GM21528 (cell line): ENCODE results near the gene BATF.

Experiments
- ATAC-seq: cut with Tn5 transposase; IDR thresholded peaks from one replicate; pipeline ENCODE4 v1.9.1; 2021; ENCODE audit warnings: mild to moderate bottlenecking, moderate library complexity; ENCODE audit not compliant: unreplicated experiment, low FRiP score

BATF gene

GRCh38 chr14:75499084-75499875 is 23.0 kb upstream of the BATF start:
- no peak for ATAC-seq

DNA sequence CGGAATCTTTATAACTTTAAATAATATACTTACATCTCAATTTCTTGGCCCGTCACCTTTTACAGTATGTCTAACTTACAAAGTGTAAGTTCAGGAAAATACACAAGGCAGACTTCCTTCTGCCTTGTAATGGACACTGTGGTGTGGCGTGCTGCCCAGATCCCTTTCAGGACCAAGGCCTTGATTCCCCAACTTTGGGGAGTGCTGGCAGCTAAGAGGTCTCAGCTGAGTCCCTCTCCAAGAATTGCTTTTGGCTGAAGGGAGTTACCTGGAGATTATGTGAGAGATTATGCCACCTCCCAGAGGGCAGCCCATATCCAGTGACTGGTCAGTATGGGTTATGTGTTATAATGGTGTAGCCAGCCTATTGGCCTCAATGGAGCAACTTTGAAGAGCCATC is 21.2 kb upstream of the BATF start:
- no peak for ATAC-seq

GRCh38 chr14:75504411-75504810 is 17.9 kb upstream of the BATF start:
- ATAC-seq: no peak

- ATAC-seq: no peak
Observed at GRCh38 chr14:75506930-75507329, 15.3 kb upstream of the BATF start.

GRCh38 chr14:75510547-75510946 is 11.7 kb upstream of the BATF start:
- ATAC-seq: no peak

- no peak for ATAC-seq
Observed at GRCh38 chr14:75511201-75511600, 11.1 kb upstream of the BATF start.

GRCh38 chr14:75513911-75514672 is 8.2 kb upstream of the BATF start:
- ATAC-seq: peak; percentile 32

DNA sequence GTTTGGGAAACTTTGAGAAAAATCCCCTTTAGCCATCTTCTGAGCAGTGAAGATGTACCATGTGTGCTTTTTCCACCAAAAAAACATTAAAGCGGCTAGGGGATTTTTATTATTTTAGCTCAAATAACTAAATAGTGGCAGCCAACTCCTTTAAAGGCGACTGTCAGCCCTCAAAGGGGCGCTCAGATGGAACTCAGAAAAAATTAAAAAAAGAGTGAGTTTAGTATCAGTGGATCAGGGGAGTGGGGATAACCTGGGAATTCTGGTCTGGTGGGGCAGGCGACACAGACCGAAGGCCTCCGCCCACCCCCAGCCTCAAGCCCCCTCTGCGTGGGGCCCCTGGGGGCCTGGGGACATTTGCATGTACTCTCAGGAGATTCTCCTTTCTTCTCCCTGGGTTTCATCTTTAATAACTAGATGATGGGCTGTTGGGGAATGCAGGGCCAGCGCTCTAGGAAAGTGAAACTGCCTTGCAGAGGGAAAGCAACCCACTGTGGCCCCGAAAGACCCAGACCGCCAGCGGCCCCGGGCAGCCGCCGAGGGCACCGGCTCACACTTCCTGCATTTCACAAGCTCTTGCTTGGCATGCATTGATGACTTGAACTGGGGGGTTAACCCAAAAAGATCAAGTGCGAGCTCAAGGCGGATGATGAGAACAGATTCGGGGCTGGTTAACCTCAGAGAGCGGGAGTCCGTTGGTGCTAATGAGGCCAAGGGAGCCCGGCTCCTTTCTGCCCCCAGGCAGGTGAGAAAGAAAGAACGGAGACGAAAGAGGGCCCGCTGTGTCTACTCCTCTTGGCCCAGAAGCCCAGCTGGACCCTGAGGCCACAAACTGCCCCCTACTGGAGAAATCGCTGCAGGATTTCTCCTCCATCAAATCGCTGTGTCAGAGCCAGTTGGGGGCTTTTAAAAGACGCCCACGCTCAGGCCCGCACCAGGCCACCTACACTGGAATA is 7.3 kb upstream of the BATF start:
- peak; percentile 56 for ATAC-seq

DNA sequence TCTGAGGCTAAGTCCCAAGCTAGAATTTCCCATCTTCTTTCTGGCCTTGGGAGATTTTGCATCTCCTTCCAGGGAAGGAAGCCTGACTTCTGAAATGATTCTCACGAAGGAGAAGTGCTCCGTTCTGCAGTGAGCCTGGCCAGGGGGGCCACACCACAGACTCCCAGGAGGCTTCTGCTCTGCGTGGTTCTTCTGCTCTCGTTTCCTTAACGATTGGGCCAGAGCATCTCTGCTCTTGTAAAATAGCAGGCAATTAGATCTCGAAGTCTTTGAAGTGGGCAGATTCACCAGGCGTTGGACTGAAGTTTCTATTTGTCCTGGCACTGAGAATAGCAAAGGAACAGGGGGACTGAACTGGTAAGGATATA is 6.7 kb upstream of the BATF start:
- ATAC-seq: peak; percentile 35

DNA sequence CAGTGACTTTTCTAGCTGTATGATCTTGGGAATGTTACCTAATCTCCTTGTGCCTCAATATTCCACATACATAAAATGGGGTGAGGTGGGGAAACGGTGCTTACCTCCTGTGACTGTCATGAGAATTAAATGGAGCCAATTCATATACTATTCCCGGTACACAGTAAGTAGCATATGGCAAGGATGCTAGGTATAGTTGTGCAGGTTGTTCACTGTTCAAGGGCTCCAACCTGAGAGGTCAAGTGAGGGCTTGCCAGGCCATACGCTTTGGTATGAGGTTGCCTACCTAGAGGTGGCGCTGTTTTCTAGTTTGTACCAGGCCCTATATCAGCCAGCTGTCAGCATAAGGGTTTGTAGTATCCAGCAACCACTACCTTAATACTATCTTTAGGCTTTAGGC is 3.6 kb upstream of the BATF start:
- no peak for ATAC-seq

DNA sequence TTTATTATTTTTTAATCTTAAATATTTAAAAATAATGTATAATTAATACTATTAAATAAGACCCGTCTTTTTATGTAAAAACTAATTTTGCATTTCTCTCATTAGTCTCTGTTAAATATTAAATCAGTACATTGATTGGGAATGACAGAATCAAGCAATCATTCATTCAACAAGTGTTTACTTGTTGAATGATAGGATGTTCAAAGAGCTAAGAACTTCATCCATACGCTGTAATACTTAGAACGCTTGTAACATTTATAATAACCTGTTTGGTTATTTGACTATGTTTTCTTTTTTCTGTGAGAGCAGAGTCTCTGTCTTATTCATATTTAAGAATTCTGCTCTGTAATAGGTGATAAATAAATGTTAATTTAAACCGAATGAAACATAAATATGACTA is 2.9 kb upstream of the BATF start:
- no peak for ATAC-seq

DNA sequence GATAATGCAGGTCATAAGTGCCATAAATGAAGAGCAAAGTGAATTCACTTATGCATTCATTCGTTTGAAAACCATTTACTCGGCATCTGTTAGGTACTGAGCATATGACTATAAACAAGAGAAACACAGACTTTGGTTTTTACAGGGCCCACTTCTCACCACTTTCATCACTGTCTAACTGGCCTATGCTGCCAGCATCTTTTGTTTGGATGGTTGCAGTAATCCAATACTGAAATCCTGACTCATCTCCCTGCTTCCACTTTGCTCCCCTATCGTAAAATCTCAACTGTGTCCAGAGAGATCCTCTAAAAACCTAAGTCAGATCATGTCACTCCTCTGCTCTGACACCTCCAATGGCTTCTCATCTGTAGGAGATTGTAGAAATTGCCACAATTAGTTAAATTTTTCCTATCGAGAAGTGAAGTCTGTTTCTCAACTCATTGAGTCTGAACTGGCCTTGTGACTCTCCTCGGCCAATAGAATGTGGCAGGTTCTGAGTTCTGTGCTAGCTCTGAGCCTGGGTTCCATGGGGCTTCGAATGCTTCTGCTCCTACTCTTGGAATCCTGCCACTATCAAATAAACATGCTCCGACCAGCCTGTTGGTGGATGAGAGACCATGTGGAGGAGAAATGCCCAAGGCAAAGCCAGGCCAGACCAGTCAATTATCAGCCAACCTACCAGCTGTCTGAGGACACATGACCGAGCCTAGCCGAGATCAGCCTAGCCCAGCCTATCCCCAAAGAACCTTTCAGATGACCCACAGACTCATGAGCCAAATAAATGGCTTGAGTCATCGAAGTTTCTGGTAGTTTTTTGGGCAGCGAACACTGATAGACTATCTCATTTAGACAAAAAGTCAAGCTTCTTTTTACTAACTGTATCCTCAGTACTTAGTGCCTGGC is 2.2 kb upstream of the BATF start:
- no peak for ATAC-seq

DNA sequence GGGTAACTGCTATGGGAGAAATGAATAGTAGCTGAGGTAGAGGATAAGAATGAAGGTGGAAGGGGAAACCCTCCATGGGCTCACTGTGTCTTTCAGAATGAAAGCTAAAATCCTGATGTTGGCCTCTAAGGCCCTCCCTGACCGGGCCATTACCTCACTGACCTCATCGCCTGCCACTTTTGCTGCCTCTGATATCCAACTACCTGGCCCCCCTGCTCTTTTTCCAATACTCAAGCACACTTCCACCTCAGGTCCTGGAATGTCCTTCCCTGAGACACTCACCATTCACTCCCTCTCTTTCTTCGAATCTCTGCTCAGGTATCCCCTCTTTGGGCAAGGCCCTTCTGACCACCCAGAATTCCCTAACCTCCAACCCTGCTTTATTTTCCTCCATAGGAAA is 1.4 kb upstream of the BATF start:
- no peak for ATAC-seq

DNA sequence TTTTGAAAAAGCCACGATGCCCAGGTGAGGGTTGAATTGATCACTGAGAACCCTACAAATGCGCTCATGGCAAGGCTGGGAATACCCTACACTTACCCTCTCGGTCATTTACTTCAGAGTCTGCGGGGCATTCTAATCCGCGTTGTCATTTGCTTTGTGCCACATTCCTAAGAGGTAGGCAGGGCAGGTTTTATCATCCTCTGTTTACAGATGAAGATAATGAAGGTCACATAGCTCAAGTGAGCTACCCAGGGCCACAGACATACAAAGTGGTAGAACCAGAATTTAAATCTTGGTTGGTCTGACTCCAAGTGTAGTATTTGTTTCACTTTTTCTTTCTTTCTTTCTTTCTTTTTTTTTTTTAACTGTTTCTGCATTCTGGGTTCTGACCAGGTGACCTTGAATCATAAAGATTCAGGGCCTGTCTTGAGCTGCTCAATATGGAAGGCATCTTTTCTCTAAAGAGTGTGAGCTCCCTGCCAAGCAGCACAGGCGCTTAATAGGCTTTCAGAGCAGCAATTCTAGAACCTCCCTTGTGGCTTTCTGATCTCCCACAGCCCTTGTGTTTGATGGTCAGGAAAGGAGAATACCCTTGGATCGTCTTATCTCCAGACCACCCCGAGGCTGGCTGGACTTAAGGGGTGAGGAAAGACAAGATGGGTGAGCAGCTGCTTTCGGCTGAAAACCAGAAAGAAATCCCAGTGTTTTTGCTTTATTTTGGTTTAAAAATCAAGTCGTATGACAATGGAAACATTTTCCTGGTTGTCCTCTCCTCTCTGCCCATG is 662 bp upstream of the BATF start:
- peak; percentile 24 for ATAC-seq

- ATAC-seq: no peak
Observed at GRCh38 chr14:75522983-75523318, 682 bp downstream of the BATF start.

DNA sequence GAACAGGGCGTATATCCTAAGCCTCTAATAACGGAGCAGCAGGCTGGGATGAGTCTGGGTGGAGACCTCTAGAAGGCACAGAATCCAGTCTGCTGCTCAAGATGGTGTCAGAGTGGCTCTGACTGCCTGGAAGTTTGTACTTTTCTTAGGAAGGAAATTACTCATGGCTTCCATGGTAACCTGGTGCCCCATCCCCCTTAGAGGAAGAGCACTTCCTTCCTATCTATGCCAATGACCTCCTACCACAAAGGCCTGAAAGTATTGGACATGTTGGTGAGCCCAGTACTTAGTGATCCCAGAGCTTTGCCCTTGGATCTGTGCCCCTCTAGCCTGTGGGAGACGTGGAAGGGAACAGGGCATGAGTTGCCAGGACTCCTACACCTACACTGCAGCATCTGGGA is 1.5 kb downstream of the BATF start:
- ATAC-seq: no peak

- ATAC-seq: no peak
Observed at GRCh38 chr14:75525969-75526368, 3.7 kb downstream of the BATF start.

GRCh38 chr14:75527449-75528163 is 5.3 kb downstream of the BATF start:
- ATAC-seq: no peak

DNA sequence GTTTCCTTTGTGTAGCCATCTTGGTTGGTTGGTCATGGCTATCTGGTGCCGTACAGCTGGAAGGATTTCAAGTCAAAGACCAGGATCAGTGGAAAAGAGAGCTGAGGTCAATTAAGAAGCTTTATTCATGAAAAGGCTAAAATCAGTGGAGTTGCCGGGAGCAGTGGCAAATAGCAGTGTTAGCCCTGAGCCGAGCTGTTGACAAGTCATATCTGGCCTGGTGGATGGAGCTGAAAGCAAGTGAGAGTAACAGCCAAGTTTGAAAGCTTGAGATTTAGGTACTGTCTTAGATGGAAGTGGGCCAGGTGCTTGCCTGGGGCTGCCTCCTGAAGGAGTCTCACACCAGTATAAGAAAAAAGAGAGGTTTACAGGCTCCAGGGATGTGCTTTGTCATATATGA is 9.0 kb downstream of the BATF start:
- no peak for ATAC-seq
